ENCODE results near the gene HS3ST4. TPM values are rescaled to one million over a fixed set of nuclear protein-coding genes. Genes with fewer than 3 reads are reported as not detected.

The HS3ST4 gene
- total RNA-seq, 1 experiment from 2014 or later = not detected

DNA sequence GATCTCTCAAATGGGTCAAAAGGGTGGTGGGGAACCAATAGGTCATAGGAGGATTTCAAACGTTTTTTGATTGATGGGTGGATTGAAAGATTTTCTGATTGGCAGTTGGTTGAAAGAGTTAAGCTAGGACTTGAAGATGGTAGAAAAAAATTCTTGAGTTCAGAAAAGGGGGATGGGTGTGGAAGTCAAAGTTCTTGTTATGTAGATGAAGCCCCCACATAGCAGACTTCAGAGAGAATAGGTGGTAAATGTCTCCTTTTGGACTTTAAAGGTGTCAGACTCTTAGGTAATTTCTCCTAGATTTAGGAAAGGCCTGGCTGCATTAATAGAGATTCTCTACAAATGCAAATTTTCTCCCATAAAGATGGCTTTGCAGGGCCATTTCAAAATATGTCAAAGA, 163.3 kb downstream of the HS3ST4 start:
- Histone ChIP-seq H2AFZ (ENCODE audit: low read depth, low read length, poor library complexity, severe bottlenecking) (no peak overlapping the region), H3K27ac (ENCODE audit: low read depth, low read length) (no peak overlapping the region), H3K9me2 (ENCODE audit: insufficient read depth) (no peaks in the 10 kb centered on the region), H3K4me2 (ENCODE audit: low read length) (no peak overlapping the region), H3K9ac (ENCODE audit: low read length) (no peak overlapping the region), H3K79me2 (ENCODE audit: insufficient read depth, low read length) (no peaks in the 10 kb centered on the region), H3K9me3 (ENCODE audit: control insufficient read depth in 1 of 2, insufficient read depth in 1 of 2, low read depth in 1 of 2, low read length in 2 of 2) (no peaks in the 10 kb centered on the region), H3K4me1 (ENCODE audit: control insufficient read depth in 1 of 2, insufficient read depth in 2 of 2, low read length in 2 of 2) (no peaks in the 10 kb centered on the region), H3K36me3 (ENCODE audit: control insufficient read depth in 1 of 2, insufficient read depth in 2 of 2, low read length in 2 of 2) (no peaks in the 10 kb centered on the region), H3K27me3 (ENCODE audit: insufficient read depth, low read length) (no peaks in the 10 kb centered on the region), H4K20me1 (ENCODE audit: insufficient read depth) (no peaks in the 10 kb centered on the region), H3K4me3 (replicated peaks in 1 of 2; ENCODE audit: low read depth in 1 of 2, low read length in 2 of 2) (no peak overlapping the region)
- DNase-seq (ENCODE audit: low read depth, low spot score) = no peak
- intact Hi-C loops (cut with micrococcal nuclease) = loop anchor here (2.0 kb wide), 1 partner anchor 66 kb away; no protein-coding TSS in a partner anchor
- ChIA-PET POLR2A (no interaction called here), CTCF (no interaction called here), RAD21 (ENCODE audit: low non-redundant PET in 1 of 2, low total read pairs in 2 of 2, uncharacterized antibody in 2 of 2, unreplicated experiment in 2 of 2) (no interaction called here)
- TF ChIP-seq SP1 (IDR thresholded peaks at IDR 0.05; ENCODE audit: low read depth) (no peak), FOSL1 (IDR thresholded peaks at IDR 0.05; ENCODE audit: low read depth) (no peak)
- ATAC-seq = no peak
- BruUV-seq (replicated peaks) = no TSS peak

DNA sequence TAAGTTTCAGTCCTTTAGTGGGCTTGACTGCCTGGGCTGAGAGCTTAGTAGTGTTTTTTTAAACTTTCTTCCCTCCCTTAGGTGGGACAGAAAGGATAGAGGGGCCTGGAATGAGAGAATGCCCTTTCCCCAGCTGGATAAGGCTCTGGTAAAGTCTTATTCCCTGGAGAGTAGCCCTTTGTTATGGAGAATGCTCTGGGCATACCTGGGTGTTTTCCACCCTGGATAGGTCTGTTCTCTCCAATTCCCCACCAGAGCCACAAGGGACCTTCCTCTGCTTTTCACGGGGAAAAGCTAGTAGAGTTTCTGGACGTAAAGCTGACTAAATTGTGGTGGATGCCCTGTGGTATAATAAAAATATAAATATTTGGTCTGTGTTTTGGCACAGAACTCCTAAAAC, 164.1 kb downstream of the HS3ST4 start:
- H3K79me2 ChIP-seq (ENCODE audit: insufficient read depth, low read length) = no peaks in the 10 kb centered on the region
- no peaks in the 10 kb centered on the region for H3K4me1 ChIP-seq (ENCODE audit: control insufficient read depth in 1 of 2, insufficient read depth in 2 of 2, low read length in 2 of 2)
- H2AFZ ChIP-seq (ENCODE audit: low read depth, low read length, poor library complexity, severe bottlenecking) = no peak overlapping the region
- DNase-seq (ENCODE audit: low read depth, low spot score) (no peak), ATAC-seq (no peak)
- intact Hi-C loops (cut with micrococcal nuclease) = loop anchor here (2.0 kb wide), 1 partner anchor 67 kb away; no protein-coding TSS in a partner anchor
- H3K4me3 ChIP-seq (replicated peaks in 1 of 2; ENCODE audit: low read depth in 1 of 2, low read length in 2 of 2) = no peak overlapping the region
- no peaks in the 10 kb centered on the region for H3K9me2 ChIP-seq (ENCODE audit: insufficient read depth)
- no peak overlapping the region for H3K9ac ChIP-seq (ENCODE audit: low read length)
- CTCF ChIA-PET = no interaction called here
- no peak overlapping the region for H3K4me2 ChIP-seq (ENCODE audit: low read length)
- no peaks in the 10 kb centered on the region for H3K36me3 ChIP-seq (ENCODE audit: control insufficient read depth in 1 of 2, insufficient read depth in 2 of 2, low read length in 2 of 2)
- TF ChIP-seq EZH2phosphoT487 (IDR thresholded peaks at IDR 0.05; ENCODE audit: borderline replicate concordance) (no peak), SIN3A (IDR thresholded peaks at IDR 0.05; ENCODE audit: low read depth) (no peak), FOSL1 (IDR thresholded peaks at IDR 0.05; ENCODE audit: low read depth) (no peak), EGR1 (IDR thresholded peaks at IDR 0.05; ENCODE audit: low read depth) (no peak), SP1 (IDR thresholded peaks at IDR 0.05; ENCODE audit: low read depth) (no peak), ZFX (IDR thresholded peaks at IDR 0.05) (no peak), CEBPB (IDR thresholded peaks at IDR 0.05; ENCODE audit: low read depth) (no peak), POLR2A (IDR thresholded peaks at IDR 0.05; ENCODE audit: borderline replicate concordance, extremely low read depth, insufficient read depth, insufficient read length) (no peak), ELF1 (IDR thresholded peaks at IDR 0.05; ENCODE audit: borderline replicate concordance, low read depth) (no peak), RAD21 (IDR thresholded peaks at IDR 0.05; ENCODE audit: low read depth) (no peak), JUND (IDR thresholded peaks at IDR 0.05) (no peak)
- TF ChIP-seq, protein P1, sequence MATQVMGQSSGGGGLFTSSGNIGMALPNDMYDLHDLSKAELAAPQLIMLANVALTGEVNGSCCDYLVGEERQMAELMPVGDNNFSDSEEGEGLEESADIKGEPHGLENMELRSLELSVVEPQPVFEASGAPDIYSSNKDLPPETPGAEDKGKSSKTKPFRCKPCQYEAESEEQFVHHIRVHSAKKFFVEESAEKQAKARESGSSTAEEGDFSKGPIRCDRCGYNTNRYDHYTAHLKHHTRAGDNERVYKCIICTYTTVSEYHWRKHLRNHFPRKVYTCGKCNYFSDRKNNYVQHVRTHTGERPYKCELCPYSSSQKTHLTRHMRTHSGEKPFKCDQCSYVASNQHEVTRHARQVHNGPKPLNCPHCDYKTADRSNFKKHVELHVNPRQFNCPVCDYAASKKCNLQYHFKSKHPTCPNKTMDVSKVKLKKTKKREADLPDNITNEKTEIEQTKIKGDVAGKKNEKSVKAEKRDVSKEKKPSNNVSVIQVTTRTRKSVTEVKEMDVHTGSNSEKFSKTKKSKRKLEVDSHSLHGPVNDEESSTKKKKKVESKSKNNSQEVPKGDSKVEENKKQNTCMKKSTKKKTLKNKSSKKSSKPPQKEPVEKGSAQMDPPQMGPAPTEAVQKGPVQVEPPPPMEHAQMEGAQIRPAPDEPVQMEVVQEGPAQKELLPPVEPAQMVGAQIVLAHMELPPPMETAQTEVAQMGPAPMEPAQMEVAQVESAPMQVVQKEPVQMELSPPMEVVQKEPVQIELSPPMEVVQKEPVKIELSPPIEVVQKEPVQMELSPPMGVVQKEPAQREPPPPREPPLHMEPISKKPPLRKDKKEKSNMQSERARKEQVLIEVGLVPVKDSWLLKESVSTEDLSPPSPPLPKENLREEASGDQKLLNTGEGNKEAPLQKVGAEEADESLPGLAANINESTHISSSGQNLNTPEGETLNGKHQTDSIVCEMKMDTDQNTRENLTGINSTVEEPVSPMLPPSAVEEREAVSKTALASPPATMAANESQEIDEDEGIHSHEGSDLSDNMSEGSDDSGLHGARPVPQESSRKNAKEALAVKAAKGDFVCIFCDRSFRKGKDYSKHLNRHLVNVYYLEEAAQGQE (IDR thresholded peaks at IDR 0.05; ENCODE audit: low read depth) = no peak
- TF ChIP-seq, protein P2, sequence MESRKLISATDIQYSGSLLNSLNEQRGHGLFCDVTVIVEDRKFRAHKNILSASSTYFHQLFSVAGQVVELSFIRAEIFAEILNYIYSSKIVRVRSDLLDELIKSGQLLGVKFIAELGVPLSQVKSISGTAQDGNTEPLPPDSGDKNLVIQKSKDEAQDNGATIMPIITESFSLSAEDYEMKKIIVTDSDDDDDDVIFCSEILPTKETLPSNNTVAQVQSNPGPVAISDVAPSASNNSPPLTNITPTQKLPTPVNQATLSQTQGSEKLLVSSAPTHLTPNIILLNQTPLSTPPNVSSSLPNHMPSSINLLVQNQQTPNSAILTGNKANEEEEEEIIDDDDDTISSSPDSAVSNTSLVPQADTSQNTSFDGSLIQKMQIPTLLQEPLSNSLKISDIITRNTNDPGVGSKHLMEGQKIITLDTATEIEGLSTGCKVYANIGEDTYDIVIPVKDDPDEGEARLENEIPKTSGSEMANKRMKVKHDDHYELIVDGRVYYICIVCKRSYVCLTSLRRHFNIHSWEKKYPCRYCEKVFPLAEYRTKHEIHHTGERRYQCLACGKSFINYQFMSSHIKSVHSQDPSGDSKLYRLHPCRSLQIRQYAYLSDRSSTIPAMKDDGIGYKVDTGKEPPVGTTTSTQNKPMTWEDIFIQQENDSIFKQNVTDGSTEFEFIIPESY (IDR thresholded peaks at IDR 0.05; ENCODE audit: extremely low read depth, insufficient replicate concordance, low read length) = no peak
- TF ChIP-seq, protein P3, sequence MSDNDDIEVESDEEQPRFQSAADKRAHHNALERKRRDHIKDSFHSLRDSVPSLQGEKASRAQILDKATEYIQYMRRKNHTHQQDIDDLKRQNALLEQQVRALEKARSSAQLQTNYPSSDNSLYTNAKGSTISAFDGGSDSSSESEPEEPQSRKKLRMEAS (IDR thresholded peaks at IDR 0.05) = no peak
- TF ChIP-seq, protein P4, sequence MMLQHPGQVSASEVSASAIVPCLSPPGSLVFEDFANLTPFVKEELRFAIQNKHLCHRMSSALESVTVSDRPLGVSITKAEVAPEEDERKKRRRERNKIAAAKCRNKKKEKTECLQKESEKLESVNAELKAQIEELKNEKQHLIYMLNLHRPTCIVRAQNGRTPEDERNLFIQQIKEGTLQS (IDR thresholded peaks at IDR 0.05) = no peak
- POLR2A ChIA-PET = no interaction called here
- no peaks in the 10 kb centered on the region for H3K27me3 ChIP-seq (ENCODE audit: insufficient read depth, low read length)
- no peaks in the 10 kb centered on the region for H3K9me3 ChIP-seq (ENCODE audit: control insufficient read depth in 1 of 2, insufficient read depth in 1 of 2, low read depth in 1 of 2, low read length in 2 of 2)
- RAD21 ChIA-PET (ENCODE audit: low non-redundant PET in 1 of 2, low total read pairs in 2 of 2, uncharacterized antibody in 2 of 2, unreplicated experiment in 2 of 2) = no interaction called here
- no peaks in the 10 kb centered on the region for H4K20me1 ChIP-seq (ENCODE audit: insufficient read depth)
- no peak overlapping the region for H3K27ac ChIP-seq (ENCODE audit: low read depth, low read length)
- no TSS peak for BruUV-seq (replicated peaks)

Measured in HCT116 (cell line).